Stimulated activated naive CD8-positive, alpha-beta T cell treated with anti-CD3 and anti-CD28 coated beads, Interleukin-15, Interleukin-2, amounts not matched to agents 100 U/mL and 50 U/mL, for 24 hours (primary cell): Measurements from ENCODE around the gene SFI1.
"Not testable (repeated sequence)": the region's sequence is repeated elsewhere in the genome, so short reads cannot be mapped to it uniquely, and the experiment has no call there.

Source experiments
- ATAC-seq: fragments of 150-1000 bp; cut with Tn5 transposase; one replicate; pipeline ENCODE4 v1.10.0; 2021
- DNase-seq: peaks from one replicate; pipeline ENCODE4 v3.0.0; 2021

Gene SFI1

DNA sequence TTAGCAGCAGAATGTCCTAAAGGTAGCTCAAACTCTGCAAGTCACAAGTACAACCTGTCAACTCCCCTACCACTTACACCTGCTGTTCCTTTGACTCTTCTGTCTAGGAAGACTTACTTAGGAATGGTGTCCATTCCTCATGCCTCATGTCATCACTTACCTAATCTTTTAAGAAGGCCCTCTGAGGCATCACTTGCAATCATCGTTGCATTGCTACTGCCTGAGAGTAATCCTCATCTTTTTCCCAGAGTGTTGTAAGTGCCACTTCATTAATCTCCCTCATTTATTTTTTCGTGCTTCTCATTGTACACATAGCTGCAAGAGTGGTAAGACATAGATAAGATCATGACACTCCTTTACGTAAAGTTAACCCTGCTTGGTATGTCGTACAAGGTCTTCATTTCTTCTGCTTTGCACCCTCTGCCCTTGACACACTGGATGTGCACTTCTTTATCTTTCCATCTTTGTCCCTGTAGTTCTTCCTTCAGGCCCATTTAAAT, 54.6 kb downstream of the SFI1 start:
- DNase-seq (no peak), ATAC-seq (no peak)

DNA sequence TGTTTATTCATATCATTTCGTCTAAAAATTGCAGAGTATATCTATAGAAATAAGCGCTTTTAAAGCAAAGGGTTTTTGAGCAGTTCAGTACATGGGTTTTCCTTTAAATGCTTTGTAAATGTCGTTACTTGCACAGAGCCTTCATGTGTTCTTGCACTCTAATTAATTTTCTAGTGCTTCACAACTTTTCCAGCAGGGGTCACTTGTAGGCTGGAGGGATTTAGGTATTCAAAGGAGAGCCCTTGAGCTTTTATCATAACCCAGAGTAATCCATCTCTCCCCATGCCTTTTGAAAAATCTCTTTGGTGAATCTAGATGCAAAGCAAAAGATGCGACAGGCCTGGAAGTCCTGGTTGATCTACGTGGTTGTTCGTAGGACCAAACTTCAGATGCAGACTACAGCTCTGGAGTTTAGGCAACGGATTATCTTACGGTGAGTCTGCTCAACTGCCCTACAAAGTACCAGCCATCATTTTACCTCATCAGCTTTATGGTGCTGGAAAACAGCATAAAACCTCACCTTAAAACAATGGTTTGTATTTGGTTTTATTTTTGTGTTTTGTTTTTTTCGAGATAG, 60.4 kb downstream of the SFI1 start:
- ATAC-seq = no peak

DNA sequence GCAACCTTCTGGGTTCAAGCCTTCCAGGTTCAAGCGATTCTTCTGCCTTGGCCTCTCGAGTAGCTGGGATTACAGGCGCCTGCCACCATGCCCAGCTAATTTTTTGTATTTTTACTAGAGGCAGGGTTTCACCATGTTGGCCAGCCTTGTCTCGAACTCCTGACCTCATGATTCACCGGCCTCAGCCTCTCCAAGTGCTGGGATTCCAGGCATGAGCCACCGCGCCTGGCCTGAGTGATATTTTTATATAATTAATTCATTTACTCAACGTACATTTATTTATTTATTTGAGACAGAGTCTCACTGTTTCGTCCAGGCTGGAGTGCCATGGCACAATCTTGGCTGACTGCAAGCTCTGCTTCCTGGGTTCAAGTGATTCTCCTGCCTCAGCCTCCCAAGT, 62.2 kb downstream of the SFI1 start:
- not testable (repeated sequence) for DNase-seq, ATAC-seq

More for the DNA sequence above, 60.4 kb downstream of the SFI1 start:
- DNase-seq = no peak

DNA sequence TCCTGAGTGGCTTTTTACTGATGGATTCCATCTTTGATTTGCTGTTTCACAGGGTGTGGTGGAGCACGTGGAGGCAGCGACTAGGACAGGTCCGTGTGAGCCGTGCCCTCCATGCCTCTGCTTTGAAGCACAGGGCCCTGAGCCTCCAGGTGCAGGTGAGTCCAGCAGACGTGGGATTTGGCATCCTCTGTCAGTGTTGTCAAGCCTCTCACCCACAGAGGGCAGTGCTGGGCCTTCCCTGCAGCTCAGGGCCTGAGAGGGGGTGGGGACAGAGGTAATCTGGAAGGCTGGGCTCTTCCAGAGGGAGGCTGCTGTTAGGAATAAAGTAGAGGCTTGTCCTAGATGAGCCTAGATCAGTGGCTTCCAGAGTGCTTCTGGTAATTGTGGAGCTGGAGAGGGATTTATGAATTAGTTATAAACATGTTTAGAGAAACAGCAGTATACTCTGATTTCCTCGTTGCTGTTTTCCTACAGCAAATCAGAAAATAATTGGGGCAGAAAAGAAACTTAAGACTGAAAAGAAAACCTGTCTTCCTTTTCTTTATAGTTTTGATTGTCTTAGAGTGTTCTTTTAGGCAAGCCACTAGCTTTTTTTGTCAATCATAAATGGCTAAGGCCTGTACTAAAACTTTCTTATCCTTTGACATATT, 65.0 kb downstream of the SFI1 start:
- ATAC-seq (peak; percentile 85), DNase-seq (peak; percentile 70)

DNA sequence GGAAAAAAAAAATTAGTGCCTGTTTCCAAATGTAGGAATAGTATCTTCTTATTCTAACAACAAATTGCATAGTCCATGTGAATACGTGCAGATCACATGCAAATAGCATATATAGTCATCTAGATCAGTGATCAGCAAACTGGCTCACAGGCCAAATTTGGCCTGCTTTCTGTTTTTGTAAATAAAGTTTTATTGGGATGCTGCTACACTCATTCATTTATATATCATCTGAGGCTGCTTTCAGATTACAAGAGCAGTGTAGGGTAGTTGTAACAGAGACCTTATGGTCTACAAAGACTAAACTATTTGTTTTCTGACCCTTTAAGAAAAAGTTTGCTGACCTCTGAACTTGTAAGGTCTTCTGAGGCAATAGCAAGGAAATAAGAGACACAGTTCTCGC, 65.6 kb downstream of the SFI1 start:
- DNase-seq = no peak
- no peak for ATAC-seq

DNA sequence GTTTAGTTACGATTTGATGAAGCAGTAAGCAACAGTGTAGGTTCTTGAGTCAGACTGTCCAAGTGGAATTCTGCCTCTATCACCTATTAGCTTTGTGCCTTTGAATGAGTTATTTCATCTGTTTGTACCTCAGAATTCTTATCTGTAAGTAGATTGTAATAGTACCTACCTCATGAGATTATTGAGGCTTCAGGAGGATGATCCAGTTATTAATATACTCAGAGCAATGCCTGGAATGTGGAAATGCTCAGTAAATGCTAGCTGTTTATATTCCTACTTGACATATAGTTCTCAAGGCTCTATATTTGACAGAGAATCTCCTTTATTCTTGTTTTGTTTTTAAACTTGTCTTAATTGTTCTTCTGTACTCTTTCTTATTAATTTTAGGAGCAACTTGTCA, 70.1 kb downstream of the SFI1 start:
- ATAC-seq = no peak
- no peak for DNase-seq

DNA sequence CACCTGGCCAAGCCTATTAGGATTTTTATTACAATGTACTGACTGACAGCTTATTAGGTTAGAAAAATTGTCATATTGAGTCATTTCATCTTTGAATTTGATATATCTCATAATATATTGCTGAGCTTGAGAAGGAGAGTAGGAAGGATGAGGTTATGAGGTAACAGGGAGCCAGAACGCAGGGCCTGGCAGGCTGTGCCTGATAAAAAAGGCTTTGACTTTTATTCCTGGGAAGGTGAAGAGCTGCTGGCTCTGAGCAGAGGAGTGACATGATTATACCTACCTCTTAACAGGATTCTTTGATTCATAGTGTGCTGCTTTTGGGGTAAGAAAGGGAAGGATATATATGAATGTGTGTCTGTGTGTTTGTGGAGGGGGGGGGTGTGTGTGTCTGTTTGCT, 70.9 kb downstream of the SFI1 start:
- ATAC-seq (no peak), DNase-seq (no peak)

DNA sequence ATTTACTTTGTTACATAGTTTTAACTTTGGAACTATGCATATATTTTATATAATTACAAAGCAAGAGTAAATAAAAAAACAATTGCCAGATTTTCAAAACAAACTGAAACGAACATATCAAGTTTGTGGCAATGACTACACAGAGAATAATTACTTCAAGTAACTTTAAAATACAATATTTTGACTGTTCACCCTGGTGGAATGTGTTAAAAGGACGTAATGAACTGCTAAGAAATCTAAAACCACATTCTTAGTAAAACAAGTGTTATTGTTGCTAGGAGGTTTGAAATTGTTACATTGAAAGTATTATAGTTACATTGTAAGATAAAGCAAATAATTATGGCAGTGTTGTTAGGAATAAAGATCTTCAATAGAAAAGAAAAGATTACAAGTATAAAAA, 71.4 kb downstream of the SFI1 start:
- ATAC-seq (no peak), DNase-seq (no peak)

DNA sequence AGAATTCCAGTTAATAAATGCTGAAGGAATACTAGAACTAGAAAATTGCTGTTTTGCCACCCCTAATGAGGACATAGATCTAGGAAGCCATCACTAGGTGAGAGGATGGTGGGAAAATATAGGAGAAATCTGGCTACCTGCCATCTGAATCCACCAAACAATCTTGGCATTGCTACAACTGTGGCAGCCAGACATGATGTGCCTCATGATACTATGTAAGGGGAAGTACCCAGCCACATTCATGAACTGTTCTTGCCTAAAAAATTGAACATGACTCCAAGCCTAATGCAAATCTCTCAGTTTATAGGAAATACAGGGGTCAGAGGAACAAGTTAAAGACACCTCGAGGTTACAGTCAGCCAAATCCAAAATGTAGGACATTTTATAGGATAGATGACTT, 72.8 kb downstream of the SFI1 start:
- no peak for ATAC-seq
- DNase-seq = no peak

DNA sequence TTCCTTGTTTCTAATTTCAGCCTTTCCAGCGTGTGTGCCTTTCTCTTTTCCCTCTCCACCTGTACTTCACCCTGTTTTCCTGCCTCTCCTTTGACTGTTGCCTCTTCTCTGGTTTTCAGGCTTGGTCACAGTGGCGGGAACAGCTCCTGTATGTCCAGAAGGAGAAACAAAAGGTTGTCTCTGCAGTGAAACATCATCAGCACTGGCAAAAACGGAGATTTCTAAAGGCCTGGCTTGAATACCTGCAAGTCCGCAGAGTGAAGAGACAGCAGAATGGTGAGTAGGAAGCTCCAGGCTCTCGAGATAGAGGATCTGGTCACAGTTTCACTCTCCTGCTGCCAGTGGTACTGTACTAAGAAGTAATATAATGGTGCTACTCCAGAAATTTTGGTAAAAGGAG, 76.6 kb downstream of the SFI1 start:
- no peak for DNase-seq
- ATAC-seq = no peak

DNA sequence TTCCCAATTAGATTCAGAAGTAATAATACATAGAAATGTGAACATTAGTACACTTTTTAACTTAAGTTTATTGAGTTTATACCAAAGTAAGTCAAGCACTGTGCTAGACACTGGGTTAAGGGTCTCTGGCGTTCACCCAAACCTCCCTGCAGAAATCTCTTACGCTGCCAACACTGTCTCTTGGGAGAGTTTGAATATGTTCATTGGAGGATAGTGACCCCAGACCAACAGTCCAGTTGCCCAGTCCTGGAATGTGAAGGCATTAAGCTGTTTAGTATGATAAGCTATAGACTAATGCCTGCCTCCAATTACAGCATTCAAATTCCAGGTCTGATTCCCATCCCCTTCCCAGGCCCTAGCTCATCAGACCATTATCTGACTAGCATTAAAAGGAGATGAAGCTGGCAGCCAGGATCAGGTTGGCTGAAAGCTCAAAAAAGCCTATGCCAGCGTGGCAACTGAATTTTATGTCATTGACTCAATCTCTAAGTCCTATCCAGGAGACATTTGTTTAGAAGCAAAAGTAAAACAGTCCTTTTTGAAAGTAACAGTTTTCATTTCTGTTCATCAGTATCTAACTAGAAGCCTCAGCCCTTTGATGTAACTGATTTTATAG, 77.8 kb downstream of the SFI1 start:
- DNase-seq (no peak), ATAC-seq (no peak)

DNA sequence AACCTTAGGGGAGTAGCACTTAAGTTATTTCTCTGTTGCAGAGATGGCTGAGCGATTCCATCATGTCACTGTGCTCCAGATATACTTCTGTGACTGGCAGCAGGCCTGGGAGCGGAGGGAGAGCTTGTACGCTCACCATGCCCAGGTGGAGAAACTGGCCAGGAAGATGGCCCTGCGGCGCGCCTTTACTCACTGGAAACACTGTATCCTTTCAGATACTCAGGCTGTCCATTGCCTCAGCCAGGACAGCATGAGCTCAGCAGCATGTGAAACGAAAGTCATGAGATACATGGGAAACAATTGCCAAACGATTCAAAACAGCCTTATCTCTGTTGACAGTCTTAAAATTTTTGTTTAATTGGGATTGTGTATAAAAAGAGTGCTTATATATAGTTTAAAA, 78.9 kb downstream of the SFI1 start:
- ATAC-seq (no peak), DNase-seq (no peak)

DNA sequence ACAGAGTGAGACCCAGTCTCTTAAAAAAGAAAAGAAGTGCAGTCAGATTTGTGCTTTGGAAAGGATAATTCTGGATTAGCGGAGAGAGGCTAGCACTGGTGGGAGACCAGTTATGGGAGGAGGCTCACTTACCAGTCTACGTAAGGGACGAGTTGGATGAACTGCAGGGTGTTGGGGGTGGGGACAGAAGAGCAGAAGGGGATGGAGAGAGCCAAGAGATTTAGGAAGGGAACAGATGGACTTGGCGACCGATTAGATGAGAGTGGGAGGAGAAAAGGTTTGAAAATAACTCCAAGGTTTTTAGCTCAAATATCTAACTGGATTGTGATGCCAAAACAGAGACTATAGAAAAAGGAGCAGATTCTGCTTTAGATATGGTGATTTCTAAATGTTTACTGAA, 81.4 kb downstream of the SFI1 start:
- DNase-seq = no peak
- ATAC-seq = no peak

DNA sequence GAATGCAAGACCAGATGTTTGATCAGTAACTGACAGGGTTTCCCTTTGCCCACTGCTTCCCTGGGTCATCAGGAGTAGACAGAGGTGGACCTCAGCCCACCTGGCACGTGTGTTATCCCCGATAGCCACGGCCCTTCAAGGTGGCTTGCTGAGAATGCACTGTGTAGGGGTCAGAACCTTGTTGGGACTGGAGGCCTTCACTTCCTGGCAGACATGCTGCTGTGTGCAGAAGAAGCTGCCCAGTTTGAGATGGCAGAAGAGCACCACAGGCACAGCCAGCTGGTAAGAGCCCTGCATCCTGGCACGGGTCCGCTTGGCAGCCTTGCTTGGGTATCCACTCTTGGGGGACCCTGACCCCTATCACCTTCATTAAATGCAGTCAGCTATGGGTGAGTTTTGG, 81.8 kb downstream of the SFI1 start:
- DNase-seq (no peak), ATAC-seq (no peak)

DNA sequence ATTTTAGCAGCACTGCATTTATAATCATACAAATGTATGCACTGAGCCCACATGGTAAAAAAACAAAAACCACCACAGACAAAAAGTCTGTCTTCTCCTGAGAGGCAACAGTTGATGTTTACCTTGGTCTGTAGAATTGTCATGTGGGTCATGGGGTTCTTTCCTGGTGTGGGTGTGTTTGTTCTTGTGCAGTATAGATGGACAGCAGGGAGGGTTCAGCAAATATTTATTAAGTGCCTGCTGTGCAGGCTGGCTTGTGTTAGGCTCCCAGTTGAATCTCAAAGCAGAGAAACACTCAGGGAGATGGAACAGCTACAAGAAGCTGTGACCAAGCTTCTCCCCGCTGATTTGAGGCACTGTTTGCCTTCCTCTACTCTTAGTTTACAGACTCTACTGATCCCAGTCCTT, 83.5 kb downstream of the SFI1 start:
- no peak for ATAC-seq

DNA sequence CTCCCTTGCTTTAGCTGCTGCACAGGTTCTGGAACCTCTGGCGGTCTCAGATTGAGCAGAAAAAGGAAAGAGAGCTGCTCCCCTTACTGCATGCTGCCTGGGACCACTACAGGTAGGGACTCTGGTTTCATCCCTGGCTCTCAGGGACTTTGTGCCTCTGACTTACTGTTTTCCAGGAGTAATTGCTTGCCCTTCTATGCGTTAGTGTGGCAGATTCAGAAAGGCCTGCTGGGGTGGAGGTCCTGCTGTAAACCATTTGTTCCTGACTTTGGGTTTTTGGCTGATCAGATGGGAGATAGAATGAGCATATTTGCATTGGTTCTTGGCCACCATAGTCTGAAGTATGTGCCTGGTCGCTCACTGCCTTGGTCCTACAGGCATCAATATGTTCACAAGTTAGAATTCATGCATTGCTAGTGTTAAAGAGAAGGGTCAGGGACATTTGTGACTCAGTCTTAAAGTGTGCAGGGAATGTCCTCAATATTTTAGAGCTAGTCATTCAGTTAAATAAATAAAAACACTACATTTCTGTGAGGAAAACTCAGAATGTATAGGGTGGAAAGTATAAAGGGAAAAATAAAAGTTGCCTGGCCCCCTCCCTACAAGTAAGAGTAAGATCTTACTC, 87.6 kb downstream of the SFI1 start:
- no peak for ATAC-seq
- no peak for DNase-seq

More for the DNA sequence above, 83.5 kb downstream of the SFI1 start:
- no peak for DNase-seq

DNA sequence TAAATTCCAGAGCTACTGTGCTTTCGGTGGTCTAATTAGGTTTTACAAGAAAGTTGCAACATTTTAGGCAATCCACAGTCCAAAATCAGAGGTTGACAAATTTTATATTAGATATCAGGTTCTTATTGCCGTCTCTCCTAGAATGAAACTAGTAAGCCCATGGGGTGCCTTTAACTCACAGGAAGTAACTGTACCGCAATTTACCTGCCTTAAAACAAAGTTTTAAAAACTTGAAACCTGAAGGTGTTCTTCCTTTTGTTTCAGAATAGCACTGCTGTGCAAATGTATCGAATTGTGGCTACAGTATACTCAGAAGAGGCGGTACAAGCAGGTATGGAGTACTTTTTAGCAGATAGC, 88.4 kb downstream of the SFI1 start:
- DNase-seq (no peak), ATAC-seq (no peak)

DNA sequence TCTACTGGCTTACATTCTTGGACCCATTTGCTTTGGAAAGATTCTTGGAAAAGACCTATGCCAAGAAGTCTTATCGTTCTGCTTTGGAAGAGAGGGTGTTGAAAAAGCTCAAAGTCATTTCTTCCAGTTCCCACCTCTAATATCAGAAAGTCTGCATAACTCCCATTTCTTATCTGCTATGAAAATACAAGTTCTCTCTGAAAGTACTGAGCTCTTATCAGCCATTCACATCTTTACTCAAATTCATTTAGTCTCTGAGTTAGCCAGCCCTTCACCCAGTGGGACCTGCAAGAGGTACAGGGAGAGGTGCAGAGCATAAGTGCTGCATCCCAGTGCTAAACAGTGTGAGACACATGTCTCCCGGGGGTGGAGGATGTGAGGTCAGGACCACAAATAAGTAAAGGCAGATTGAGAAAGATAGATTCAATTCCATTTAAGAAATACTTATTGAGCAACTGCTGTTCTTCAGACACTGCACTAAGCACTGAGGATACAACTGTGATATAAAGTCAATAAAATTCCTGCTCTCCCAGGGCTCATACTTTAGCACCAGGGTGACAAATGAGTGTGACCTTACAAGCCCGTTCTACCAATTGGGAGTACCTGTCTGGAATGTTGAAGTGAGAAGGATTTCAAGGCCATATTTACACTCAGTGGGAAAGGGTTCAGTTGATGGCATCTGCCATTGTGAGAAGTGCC, 89.0 kb downstream of the SFI1 start:
- DNase-seq (no peak), ATAC-seq (no peak)

DNA sequence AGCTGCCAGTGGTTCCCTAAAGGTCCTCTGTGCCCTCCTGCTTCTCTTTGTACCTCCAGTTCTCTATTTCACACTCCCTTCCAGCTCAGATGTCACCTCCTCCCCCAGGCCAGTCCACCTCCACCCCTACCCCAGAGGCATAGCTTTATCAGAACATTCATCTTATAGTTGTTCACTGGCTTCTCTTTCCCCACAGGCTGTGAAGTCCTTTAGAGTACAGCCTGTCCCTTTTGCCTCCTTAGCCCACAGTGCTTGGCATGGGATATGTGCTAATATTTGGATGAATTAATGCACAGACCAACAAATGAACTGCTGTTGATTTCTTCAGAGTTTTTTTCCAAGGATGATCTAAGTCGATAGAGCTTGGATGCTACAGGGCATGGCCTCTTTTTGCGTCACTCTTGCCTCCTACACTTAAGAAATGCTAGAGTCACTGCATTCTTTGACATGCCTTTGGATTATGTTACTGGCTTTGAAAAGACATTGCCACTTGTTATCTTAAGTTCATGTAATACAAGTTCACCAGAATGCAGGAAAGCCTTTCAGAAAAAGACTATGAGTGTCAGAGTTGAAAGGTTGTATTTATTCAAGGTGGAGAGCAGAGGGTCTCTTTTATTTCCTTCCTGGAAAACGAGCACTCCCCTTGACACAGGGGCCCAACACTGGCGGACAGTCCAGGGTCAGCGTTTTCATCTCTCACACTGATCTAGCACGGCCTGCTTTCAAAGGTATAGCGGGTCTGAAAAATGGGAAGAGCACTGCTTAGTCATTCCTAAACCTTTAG, 90.0 kb downstream of the SFI1 start:
- ATAC-seq (no peak), DNase-seq (no peak)

DNA sequence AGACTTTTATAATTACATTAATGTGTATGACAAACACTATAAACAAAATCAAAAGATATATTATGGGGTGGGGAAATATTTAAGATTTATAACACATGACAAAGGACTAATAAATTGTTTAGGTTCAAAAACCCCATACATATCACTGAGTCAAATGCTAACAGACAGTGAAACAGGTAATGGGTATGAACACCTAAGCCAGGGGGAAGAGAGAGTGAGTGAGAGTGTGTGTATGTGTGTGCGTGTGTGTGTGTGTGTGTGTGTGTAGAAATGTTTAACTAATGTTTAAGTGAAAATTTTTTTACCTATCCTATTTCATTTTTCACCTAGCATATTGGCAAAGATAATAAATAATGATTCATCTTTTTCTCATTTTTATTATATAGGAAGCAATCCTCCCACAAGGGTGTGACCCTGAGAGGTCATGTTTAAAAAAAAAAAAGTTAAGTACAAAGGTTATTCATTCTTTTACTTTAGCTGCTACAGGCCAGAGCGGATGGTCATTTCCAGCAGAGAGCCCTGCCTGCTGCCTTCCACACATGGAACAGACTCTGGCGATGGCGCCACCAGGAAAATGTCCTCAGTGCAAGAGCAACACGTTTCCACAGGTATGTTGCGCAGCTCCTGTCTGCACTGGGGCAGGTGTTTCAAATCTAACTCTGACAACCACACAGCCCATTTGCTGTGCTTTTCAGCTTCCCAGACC, 92.8 kb downstream of the SFI1 start:
- ATAC-seq (no peak), DNase-seq (no peak)

DNA sequence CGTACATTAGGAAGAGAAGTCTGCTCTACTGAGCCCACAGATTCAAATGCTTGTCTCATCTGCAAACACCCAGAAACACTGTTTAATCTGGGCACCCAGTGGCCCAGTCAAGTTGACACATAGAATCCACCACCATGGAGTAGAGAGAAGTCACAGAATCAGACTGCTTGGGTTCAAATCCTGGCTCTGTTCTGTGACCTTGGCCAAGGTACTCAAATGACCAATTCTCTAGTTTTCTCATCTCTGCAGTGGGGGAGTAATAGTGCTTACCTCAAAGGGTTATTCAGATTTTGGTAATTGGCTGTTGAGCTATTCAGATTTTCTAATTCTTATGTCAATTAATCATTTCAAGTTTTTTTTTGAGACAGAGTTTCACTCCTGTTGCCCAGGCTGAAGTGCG, 93.8 kb downstream of the SFI1 start:
- not testable (repeated sequence) for DNase-seq, ATAC-seq
